Adrenal gland (tissue), 5 donors: ENCODE results near the gene ZNF503.

Experiments
- CTCF ChIP-seq, 6 experiments: fragments of 450-650 bp in 4 of 6; fragments of 200-600 bp in 2 of 6; sonication (generic) in 1 of 6; IDR thresholded peaks; 1 replicate in 5 of 6; 2 replicates in 1 of 6; pipeline versions ENCODE4 v1.5.1 to v1.8.0; 2016 to 2021; ENCODE audit warnings: antibody characterized with exemption in 6 of 6, mild to moderate bottlenecking in 2 of 6, moderate library complexity in 1 of 6
- POLR2A ChIP-seq, 2 donors: fragments of 450-650 bp; IDR thresholded peaks; one replicate each; pipeline ENCODE4 v1.6.1; 2017; ENCODE audit warnings: antibody characterized with exemption in 2 of 2, mild to moderate bottlenecking in 2 of 2, moderate library complexity in 1 of 2
- donor health status: DM: no; HTN: no; CAD: no.

- TF ChIP-seq CTCF (IDR thresholded peaks at IDR 0.05) (no peak), POLR2A (IDR thresholded peaks at IDR 0.05) (no peak)
Observed at GRCh38 chr10:75440271-75440793, 38.8 kb upstream of the ZNF503 start.
